SK-N-MC (cell line): Measurements from ENCODE around the gene MKX.

Experiments
- EZH2 ChIP-seq: fragments of 200-600 bp; sonication (generic); IDR thresholded peaks from one replicate; pipeline ENCODE4 v1.6.1; 2017; ENCODE audit warnings: antibody characterized with exemption
- FOXP2 ChIP-seq: optimal IDR thresholded peaks from 2 replicates; pipeline ENCODE3; 2011; ENCODE audit warnings: mild to moderate bottlenecking, moderate library complexity; ENCODE audit not compliant: insufficient read depth; ENCODE audit errors: extremely low read length, control extremely low read depth
- POLR2AphosphoS5 ChIP-seq: IDR thresholded peaks from 2 replicates; pipeline ENCODE4 v1.6.1; 2012; ENCODE audit warnings: mild to moderate bottlenecking, low read depth, low read length, borderline replicate concordance

DNA sequence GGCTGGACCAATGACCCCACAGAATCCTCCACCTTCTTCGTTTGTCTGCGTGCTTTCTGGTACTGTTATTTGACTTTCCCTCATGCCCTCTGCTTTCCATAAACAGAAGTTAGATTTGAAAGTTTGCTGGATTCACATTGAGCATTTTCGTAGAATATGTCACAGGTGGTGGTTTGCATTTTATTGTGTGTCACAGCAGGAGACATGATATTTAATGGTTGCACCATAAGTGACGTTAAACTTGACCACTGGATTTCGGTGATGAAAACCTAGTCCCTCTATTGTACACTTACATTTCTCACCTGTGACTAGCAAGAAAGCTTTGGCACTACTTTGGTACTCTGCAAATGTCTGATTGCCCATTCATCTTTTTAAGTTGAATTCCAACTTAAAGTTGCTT, 15.2 kb upstream of the MKX start:
- TF ChIP-seq EZH2, result no peak
- TF ChIP-seq POLR2AphosphoS5, result no peak
- no peak for TF ChIP-seq FOXP2
